Endodermal cell (in vitro differentiated cells): ENCODE data around the gene IZUMO1R. TPM values are rescaled to one million over a fixed set of nuclear protein-coding genes. Genes with fewer than 3 reads are reported as not detected.

ENCODE experiments used
- DNase-seq: peaks from one replicate; pipeline ENCODE4 v3.0.0-alpha.2; 2017
- H3K27ac ChIP-seq: 2 replicates; pipeline ENCODE4 v1.5.1; 2013; ENCODE audit warnings: mild to moderate bottlenecking, low read depth, low read length, moderate library complexity
- H3K27me3 ChIP-seq: 2 replicates; pipeline ENCODE4 v1.6.1; 2013; ENCODE audit warnings: mild to moderate bottlenecking, low read length, moderate library complexity; ENCODE audit not compliant: insufficient read depth, control insufficient read depth, poor library complexity, severe bottlenecking
- H3K36me3 ChIP-seq: 2 replicates; pipeline ENCODE4 v1.7.0; 2013; ENCODE audit warnings: mild to moderate bottlenecking, low read length, moderate library complexity; ENCODE audit not compliant: control insufficient read depth, insufficient read depth
- H3K4me1 ChIP-seq: one replicate; pipeline ENCODE4 v1.7.0; 2013; ENCODE audit warnings: low read length; ENCODE audit not compliant: control insufficient read depth, insufficient read depth
- H3K4me3 ChIP-seq: 2 replicates; pipeline ENCODE4 v1.5.1; 2013; ENCODE audit warnings: mild to moderate bottlenecking, low read length, moderate library complexity
- H3K9ac ChIP-seq: 2 replicates; pipeline ENCODE4 v1.6.1; 2013; ENCODE audit warnings: mild to moderate bottlenecking, low read length, moderate library complexity; ENCODE audit not compliant: poor library complexity, severe bottlenecking; ENCODE audit errors: extremely low read depth
- H3K9me3 ChIP-seq: 2 replicates; pipeline ENCODE4 v1.6.1; 2013; ENCODE audit warnings: mild to moderate bottlenecking, low read length, moderate library complexity; ENCODE audit not compliant: control insufficient read depth
- H3K27ac Mint-ChIP-seq: 2 replicates; pipeline ENCODE4 v1.8.0; 2020; ENCODE audit warnings: mixed read lengths
- H3K27me3 Mint-ChIP-seq: 2 replicates; pipeline ENCODE4 v1.8.0; 2021; ENCODE audit warnings: mild to moderate bottlenecking, mixed read lengths; ENCODE audit not compliant: insufficient read depth
- H3K36me3 Mint-ChIP-seq: 2 replicates; pipeline ENCODE4 v1.8.0; 2020; ENCODE audit warnings: low read depth, mixed read lengths
- H3K4me1 Mint-ChIP-seq: 2 replicates; pipeline ENCODE4 v1.8.0; 2020; ENCODE audit warnings: mixed read lengths
- H3K4me3 Mint-ChIP-seq: 2 replicates; pipeline ENCODE4 v1.8.0; 2020; ENCODE audit warnings: mild to moderate bottlenecking, moderate library complexity, mixed read lengths
- H3K9me3 Mint-ChIP-seq: 2 replicates; pipeline ENCODE4 v1.8.0; 2020; ENCODE audit warnings: mild to moderate bottlenecking, mixed read lengths
- WGBS, 2 experiments: methylation state at CpG; one replicate each; pipeline versions ENCODE4 v1.1.5 to v1.1.7; 2013; ENCODE audit warnings: missing lambda C conversion rate in 2 of 2, mixed read lengths in 1 of 2; ENCODE audit not compliant: insufficient coverage in 1 of 2, insufficient read length in 1 of 2; 5-methylcytosine and 5-hydroxymethylcytosine counted together
- total RNA-seq, 2 donors: library from RNA; stranded (reverse); fragmentation: NEBNext Ultra II Directional in 1 of 2; extraction: Animal tissue kit (Norgen Biotek cat#: 25700) in 1 of 2; gene quantifications; 2 replicates in 1 of 2; 3 replicates in 1 of 2; pipeline ENCODE4 v1.2.1, GENCODE V29; 2021
- TF ChIP-seq, protein P1 (sequence below): fragments of 200-600 bp; sonication (generic); conservative IDR thresholded peaks from 2 replicates; pipeline ENCODE4 v1.5.0; 2021; ENCODE audit warnings: antibody characterized with exemption, mild to moderate bottlenecking

The IZUMO1R gene
- total RNA-seq, 2 donors from 2014 or later: not detected

DNA sequence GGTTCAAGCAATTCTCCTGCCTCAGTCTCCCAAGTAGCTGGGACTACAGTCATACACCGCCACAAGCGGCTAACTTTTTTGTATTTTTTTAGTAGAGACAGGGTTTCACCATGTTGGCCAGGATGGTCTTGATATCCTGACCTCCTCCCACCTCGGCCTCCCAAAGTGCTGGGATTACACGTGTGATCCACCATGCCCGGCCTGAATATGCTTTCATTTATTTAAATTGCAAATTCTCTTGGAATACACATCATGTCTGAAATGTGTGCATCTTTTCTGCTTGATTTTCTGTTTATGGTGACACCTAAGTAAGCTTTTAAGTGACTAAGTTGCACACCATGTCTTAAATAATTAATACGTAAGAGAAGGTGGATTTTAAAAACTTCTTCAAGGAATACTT is 31.7 kb downstream of the IZUMO1R start:
- H3K27ac ChIP-seq: no peak overlapping the region
- Mint-ChIP-seq H3K4me1 (no peaks in the 10 kb centered on the region), H3K9me3 (peaks cover 10% of the 10 kb centered on the region), H3K27me3 (no peaks in the 10 kb centered on the region), H3K27ac (no peak overlapping the region), H3K4me3 (no peak overlapping the region), H3K36me3 (no peaks in the 10 kb centered on the region)
- no peaks in the 10 kb centered on the region for H3K36me3 ChIP-seq
- H3K27me3 ChIP-seq: no peaks in the 10 kb centered on the region
- H3K4me1 ChIP-seq: no peaks in the 10 kb centered on the region
- H3K9me3 ChIP-seq: no peaks in the 10 kb centered on the region
- no peak overlapping the region for H3K4me3 ChIP-seq
- H3K9ac ChIP-seq: no peak overlapping the region
- DNase-seq: no peak
- WGBS, 2 experiments: 94 to 98% methylated on average over 3 to 6 of the region's 6 CpGs
- TF ChIP-seq, protein P1, sequence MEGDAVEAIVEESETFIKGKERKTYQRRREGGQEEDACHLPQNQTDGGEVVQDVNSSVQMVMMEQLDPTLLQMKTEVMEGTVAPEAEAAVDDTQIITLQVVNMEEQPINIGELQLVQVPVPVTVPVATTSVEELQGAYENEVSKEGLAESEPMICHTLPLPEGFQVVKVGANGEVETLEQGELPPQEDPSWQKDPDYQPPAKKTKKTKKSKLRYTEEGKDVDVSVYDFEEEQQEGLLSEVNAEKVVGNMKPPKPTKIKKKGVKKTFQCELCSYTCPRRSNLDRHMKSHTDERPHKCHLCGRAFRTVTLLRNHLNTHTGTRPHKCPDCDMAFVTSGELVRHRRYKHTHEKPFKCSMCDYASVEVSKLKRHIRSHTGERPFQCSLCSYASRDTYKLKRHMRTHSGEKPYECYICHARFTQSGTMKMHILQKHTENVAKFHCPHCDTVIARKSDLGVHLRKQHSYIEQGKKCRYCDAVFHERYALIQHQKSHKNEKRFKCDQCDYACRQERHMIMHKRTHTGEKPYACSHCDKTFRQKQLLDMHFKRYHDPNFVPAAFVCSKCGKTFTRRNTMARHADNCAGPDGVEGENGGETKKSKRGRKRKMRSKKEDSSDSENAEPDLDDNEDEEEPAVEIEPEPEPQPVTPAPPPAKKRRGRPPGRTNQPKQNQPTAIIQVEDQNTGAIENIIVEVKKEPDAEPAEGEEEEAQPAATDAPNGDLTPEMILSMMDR: no peak

DNA sequence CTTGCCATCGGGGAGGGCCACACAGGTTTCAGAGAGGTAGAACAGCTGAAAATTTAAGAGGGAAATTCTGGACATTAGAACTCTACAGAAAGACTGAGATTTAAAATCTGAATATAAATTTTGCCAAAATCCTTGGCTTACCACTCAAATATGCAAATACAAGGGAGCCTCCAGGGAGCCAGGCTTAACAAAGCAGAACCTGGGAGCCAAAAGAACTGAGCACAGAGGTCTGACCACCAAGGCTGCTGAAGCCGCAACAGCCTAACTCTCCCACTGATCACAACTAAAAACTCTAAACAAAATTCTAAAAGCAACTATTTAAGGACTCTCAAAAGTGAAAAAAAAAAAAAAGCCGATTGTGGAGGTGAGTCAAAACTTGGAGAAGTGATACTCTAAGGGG is 34.3 kb downstream of the IZUMO1R start:
- H3K4me3 ChIP-seq: no peak overlapping the region
- H3K9ac ChIP-seq: no peak overlapping the region
- H3K36me3 ChIP-seq: no peaks in the 10 kb centered on the region
- peaks cover 12% of the 10 kb centered on the region for H3K9me3 Mint-ChIP-seq
- DNase-seq: no peak
- no peaks in the 10 kb centered on the region for H3K9me3 ChIP-seq
- H3K36me3 Mint-ChIP-seq: no peaks in the 10 kb centered on the region
- H3K27ac Mint-ChIP-seq: no peak overlapping the region
- no peaks in the 10 kb centered on the region for H3K27me3 Mint-ChIP-seq
- H3K4me3 Mint-ChIP-seq: no peak overlapping the region
- no peaks in the 10 kb centered on the region for H3K4me1 Mint-ChIP-seq
- WGBS, 2 experiments: 86 to 100% methylated on average over 1 to 3 of the region's 3 CpGs
- H3K4me1 ChIP-seq: no peaks in the 10 kb centered on the region
- no peak overlapping the region for H3K27ac ChIP-seq
- TF ChIP-seq, protein P1: no peak
- H3K27me3 ChIP-seq: no peaks in the 10 kb centered on the region

DNA sequence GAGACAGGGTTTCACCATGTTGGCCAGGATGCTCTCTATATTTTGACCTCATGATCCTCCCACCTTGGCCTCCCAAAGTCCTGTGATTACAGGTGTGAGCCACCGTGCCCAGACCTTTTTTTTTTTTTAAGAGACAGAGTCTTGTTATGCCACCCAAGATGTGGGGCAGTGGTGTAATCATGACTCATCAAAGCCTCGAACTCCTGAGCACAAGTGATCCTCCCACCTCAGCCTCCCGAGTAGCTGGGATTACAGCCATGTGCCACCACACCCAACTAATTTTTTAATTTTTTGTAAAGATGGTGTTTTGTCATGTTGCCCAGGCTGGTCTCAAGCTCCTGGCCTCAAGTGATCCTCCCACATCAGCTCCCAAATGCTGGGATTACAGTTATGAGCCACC is 37.9 kb downstream of the IZUMO1R start:
- no peak overlapping the region for H3K27ac Mint-ChIP-seq
- H3K9ac ChIP-seq: no peak overlapping the region
- no peaks in the 10 kb centered on the region for H3K27me3 ChIP-seq
- H3K4me3 Mint-ChIP-seq: no peak overlapping the region
- no peak for DNase-seq
- WGBS, 2 experiments: 83 to 100% methylated on average over 1 to 3 of the region's 3 CpGs
- no peaks in the 10 kb centered on the region for H3K4me1 ChIP-seq
- peaks cover 40% of the 10 kb centered on the region for H3K9me3 Mint-ChIP-seq
- H3K36me3 ChIP-seq: no peaks in the 10 kb centered on the region
- H3K27me3 Mint-ChIP-seq: peaks cover 1% of the 10 kb centered on the region
- no peak overlapping the region for H3K27ac ChIP-seq
- no peak overlapping the region for H3K4me3 ChIP-seq
- H3K4me1 Mint-ChIP-seq: no peaks in the 10 kb centered on the region
- peaks cover 21% of the 10 kb centered on the region for H3K9me3 ChIP-seq
- H3K36me3 Mint-ChIP-seq: peaks cover 15% of the 10 kb centered on the region
- TF ChIP-seq, protein P1: no peak
